A673 (cell line): ENCODE measurements around the gene CYP20A1. TPM values are rescaled to one million over a fixed set of nuclear protein-coding genes. Genes with fewer than 3 reads are reported as not detected.
"Not testable (repeated sequence)": the region's sequence is repeated elsewhere in the genome, so short reads cannot be mapped to it uniquely, and the experiment has no call there.

Experiments used
- BruUV-seq: library from RNA; stranded (reverse); fragments of 400-500 nt; replicated peaks from 2 replicates; lab custom pipeline; 2021; lab: Mats Ljungman, UMichigan
- CTCF ChIA-PET: fragments of 300-600 bp; sonication (Branson Sonifier 250); formaldehyde crosslinking; loops from one replicate; lab custom pipeline; 2022; ENCODE audit warnings: antibody characterized with exemption; lab: Charles Lee
- POLR2A ChIA-PET: fragments of 300-600 bp; sonication (Branson Sonifier 250); formaldehyde crosslinking; loops from one replicate; lab custom pipeline; 2022; ENCODE audit warnings: antibody characterized with exemption; ENCODE audit not compliant: low non-redundant PET; lab: Charles Lee
- DNase-seq: peaks from one replicate; pipeline ENCODE4 v3.0.0-alpha.2; 2015; ENCODE audit warnings: low spot score
- H3K27ac ChIP-seq: fragments of 200-600 bp; sonication (generic); 2 replicates; pipeline ENCODE4 v1.5.1; 2016; ENCODE audit warnings: mixed run types, low read depth, mild to moderate bottlenecking, mixed read lengths, antibody characterized with exemption, low read length; ENCODE audit not compliant: poor library complexity, severe bottlenecking
- H3K27me3 ChIP-seq: fragments of 200-600 bp; sonication (generic); replicated peaks from 2 replicates; pipeline ENCODE4 v1.6.1; 2017; ENCODE audit warnings: mixed run types, low read depth, mild to moderate bottlenecking, mixed read lengths, antibody characterized with exemption, low read length; ENCODE audit not compliant: insufficient read depth, poor library complexity
- H3K36me3 ChIP-seq: fragments of 200-600 bp; sonication (generic); 2 replicates; pipeline ENCODE4 v1.6.1; 2016; ENCODE audit warnings: mixed run types, mild to moderate bottlenecking, mixed read lengths, antibody characterized with exemption, low read length; ENCODE audit not compliant: insufficient read depth, poor library complexity, severe bottlenecking
- H3K4me1 ChIP-seq: fragments of 200-600 bp; sonication (generic); 2 replicates; pipeline ENCODE4 v1.6.1; 2017; ENCODE audit warnings: mixed run types, mild to moderate bottlenecking, mixed read lengths, antibody characterized with exemption, low read length; ENCODE audit not compliant: insufficient read depth, poor library complexity, severe bottlenecking
- H3K4me3 ChIP-seq: fragments of 200-600 bp; sonication (generic); 2 replicates; pipeline ENCODE4 v1.5.1; 2016; ENCODE audit warnings: low read depth, mixed run types, mild to moderate bottlenecking, mixed read lengths, low read length; ENCODE audit not compliant: poor library complexity, severe bottlenecking
- H3K9me3 ChIP-seq: fragments of 200-600 bp; sonication (generic); 2 replicates; pipeline ENCODE4 v1.6.1; 2016; ENCODE audit warnings: mixed run types, low read depth, mild to moderate bottlenecking, mixed read lengths, antibody characterized with exemption, low read length; ENCODE audit not compliant: poor library complexity, severe bottlenecking
- CTCF ChIP-seq: fragments of 300-800, 200-600 bp; sonication (generic); conservative IDR thresholded peaks from 2 replicates; pipeline ENCODE4 v1.5.1; 2017; ENCODE audit warnings: low read depth, mild to moderate bottlenecking, antibody characterized with exemption, low read length, moderate library complexity, mixed read lengths
- EZH2 ChIP-seq: fragments of 200-600 bp; sonication (generic); IDR thresholded peaks from 2 replicates; pipeline ENCODE4 v1.6.1; 2017; ENCODE audit warnings: borderline replicate concordance, low read depth, mild to moderate bottlenecking, mixed read lengths, antibody characterized with exemption, low read length; ENCODE audit not compliant: poor library complexity, severe bottlenecking
- intact Hi-C: fragments of 100-400 bp; cut with micrococcal nuclease; formaldehyde crosslinking; loops from one replicate; pipeline ENCODE4 v1.10.0; 2022; ENCODE audit not compliant: unreplicated experiment
- total RNA-seq: library from RNA; stranded (reverse); gene quantifications from 2 replicates; pipeline ENCODE4 v1.2.3, GENCODE V29; 2021

CYP20A1 gene
- total RNA-seq, 1 experiment from 2014 or later = 17.1 TPM

DNA sequence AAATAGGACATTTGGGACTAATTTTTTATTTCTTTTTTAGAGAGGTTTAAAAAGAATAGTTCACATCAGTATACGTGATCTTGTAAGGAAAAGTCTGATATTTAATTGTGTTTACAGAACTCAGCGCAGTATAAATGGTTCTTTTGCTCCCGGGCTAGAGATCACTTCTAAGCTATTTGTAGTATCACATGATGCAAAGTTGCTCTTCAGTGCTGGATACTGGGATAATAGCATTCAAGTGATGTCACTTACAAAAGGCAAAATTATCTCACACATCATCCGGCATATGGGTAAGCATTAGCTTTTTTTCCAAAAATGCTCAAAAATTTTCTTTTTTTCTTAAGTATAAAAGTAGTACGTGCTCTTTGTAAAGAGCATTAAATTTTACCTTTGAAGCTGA is 37.4 kb upstream of the CYP20A1 start:
- no peaks in the 10 kb centered on the region for H3K9me3 ChIP-seq
- no peaks in the 10 kb centered on the region for H3K27me3 ChIP-seq
- intact Hi-C loops = no loop called here
- H3K4me1 ChIP-seq = no peaks in the 10 kb centered on the region
- H3K36me3 ChIP-seq = no peaks in the 10 kb centered on the region
- ChIA-PET POLR2A (no interaction called here), CTCF (no interaction called here)
- no peak overlapping the region for H3K4me3 ChIP-seq
- H3K27ac ChIP-seq = no peak overlapping the region
- DNase-seq = no peak
- BruUV-seq = no TSS peak
- TF ChIP-seq EZH2 (no peak), CTCF (no peak)

DNA sequence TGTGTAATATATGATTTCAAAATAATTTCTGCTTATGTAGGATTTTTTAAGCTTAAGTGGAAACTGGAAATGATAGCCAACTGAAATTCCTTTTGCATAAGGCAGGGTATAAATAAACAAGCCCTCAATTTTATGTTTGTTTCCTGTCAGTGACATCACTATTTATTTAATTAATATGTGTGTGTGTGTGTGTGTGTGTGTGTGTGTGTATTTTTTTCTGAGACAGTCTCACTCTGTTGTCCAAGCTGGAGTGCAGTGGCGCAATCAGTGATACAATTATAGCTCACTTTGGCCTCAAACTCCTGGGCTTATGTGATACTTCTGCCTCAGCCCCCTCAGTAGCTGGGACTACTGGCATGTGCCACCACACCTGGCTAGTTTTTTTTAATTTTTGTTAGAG is 29.3 kb upstream of the CYP20A1 start:
- Histone ChIP-seq H3K36me3 (peaks cover 3% of the 10 kb centered on the region), H3K4me1 (no peaks in the 10 kb centered on the region), H3K27ac (no peak overlapping the region), H3K4me3 (no peak overlapping the region), H3K27me3 (no peaks in the 10 kb centered on the region), H3K9me3 (no peaks in the 10 kb centered on the region)
- ChIA-PET CTCF (no interaction called here), POLR2A (no interaction called here)
- intact Hi-C loops = no loop called here
- no TSS peak for BruUV-seq
- TF ChIP-seq CTCF (no peak), EZH2 (no peak)
- DNase-seq = no peak

- Histone ChIP-seq H3K27ac (no peak overlapping the region), H3K9me3 (no peaks in the 10 kb centered on the region), H3K4me3 (no peak overlapping the region), H3K36me3 (no peaks in the 10 kb centered on the region), H3K4me1 (no peaks in the 10 kb centered on the region), H3K27me3 (no peaks in the 10 kb centered on the region)
- no TSS peak for BruUV-seq
- DNase-seq = peak; percentile 37
- ChIA-PET POLR2A (no interaction called here), CTCF (interaction anchor here (0.6 kb wide), 2 partner anchors 12 to 428 kb away, joined by 3 read pairs; no protein-coding TSS in a partner anchor)
- intact Hi-C loops = loop anchor here (10.0 kb wide), 2 partner anchors 429 to 589 kb away; no protein-coding TSS in a partner anchor
- no peak for TF ChIP-seq EZH2
- peak; percentile 70 for TF ChIP-seq CTCF
Measured at GRCh38 chr2:203225423-203226039, 13.3 kb upstream of the CYP20A1 start.

- CTCF ChIA-PET, POLR2A ChIA-PET, H3K9me3 ChIP-seq, H3K36me3 ChIP-seq, H3K27ac ChIP-seq, BruUV-seq, H3K4me3 ChIP-seq, H3K27me3 ChIP-seq, DNase-seq, H3K4me1 ChIP-seq: not testable (repeated sequence)
- intact Hi-C loops = loop anchor here (10.0 kb wide), 2 partner anchors 425 to 585 kb away; no protein-coding TSS in a partner anchor
Measured at GRCh38 chr2:203229674-203230073, 9.1 kb upstream of the CYP20A1 start.
